GM21360 (cell line): ENCODE measurements around the gene PRDM16.

Source experiments
- ATAC-seq: cut with Tn5 transposase; IDR thresholded peaks from one replicate; pipeline ENCODE4 v1.9.1; 2021; ENCODE audit warnings: mild to moderate bottlenecking, moderate library complexity; ENCODE audit not compliant: unreplicated experiment

PRDM16 gene

DNA sequence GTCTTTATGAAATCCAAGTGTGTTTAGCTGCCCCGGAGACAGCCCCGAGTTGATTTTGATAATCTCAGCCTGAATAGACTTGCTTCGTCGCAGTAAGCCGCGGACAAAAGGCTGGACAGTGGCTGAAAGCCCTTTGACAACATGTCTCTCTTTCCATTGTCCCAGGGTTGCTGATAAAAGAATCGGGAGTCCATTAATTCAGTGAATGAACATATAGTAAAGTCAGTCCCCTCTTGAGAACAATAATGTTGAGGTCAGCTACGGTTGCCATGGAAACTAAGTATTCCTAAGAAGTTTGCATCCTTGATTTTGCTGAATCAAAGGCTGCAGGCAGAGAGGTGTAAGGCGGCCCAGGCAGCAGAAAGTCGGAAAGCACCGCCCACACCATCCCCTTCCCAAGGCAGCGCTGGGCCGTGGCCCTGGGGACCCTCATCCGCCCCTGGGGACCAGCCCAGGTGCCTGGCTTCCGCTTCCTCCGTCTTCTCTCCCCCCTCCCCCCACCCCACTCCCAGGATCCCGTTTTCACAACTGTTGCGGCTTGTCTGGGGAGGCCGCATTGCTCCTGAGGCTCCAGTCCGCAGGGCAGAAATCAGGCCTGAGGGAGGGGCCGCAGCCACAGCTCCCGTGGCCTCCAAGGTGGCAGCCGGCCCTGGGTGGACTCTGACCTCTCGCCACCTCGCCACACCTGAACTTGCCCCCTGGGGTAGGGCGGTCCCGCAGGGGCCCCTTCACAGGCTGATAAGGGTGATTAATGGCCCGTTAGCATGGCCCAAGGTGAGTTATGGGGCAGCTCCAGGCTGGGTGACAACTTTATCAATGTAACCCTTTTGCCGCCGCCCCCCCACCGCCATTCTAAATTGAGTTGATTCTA lies 180.9 kb downstream of the PRDM16 start:
- no peak for ATAC-seq

DNA sequence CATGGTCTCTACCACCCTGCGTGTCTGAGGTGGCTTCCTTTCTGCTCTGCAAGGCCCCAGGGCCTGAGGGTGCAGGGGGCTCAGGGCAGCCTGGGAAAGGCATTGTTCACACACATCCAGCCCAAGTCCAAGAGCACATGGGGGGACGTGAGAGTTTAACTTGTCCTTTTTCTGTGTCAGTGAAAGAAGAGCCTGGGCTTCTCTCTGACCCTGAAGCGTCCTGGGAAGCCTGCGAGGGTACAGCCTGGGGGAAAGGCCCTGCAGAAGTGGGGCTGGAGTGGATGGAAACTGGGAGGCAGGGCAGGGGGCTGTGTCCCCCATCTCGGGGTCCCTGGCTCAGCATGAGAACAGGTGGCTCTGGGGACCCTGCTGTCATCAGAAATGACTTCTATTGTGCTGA lies 181.6 kb downstream of the PRDM16 start:
- no peak for ATAC-seq

DNA sequence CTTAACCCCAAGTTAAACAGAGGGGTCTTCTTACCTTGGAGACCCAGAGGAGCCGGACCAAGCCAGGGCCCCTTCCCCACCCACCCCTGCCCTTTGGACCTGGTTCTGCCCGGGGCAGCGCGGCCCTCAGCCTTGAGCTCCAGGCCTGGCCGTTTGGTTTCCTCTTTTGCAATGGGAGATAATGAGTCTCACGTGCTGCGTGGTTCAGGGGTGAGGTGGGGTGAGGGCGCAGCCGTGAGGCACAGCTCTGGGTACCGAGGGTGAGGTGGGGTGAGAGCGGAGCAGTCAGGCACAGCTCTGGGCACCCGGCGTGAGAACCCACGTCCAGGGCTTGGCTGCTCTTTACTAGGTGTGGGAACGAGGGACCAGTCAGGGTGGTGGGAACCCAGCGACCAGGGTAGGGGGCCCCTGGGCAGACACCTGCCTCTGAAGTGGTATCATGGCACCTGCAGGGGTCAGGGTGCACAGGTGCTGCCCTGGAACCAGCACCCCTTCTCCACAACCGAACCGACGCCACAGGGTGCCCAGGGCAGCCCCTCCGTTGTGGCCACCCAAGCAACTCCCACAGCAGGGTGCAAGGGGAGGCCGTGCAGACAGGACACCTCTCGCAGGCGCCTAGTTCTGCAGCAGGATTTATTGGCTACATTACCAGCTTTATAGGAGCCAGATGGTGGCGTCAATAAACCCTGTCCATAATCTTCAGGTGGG lies 182.2 kb downstream of the PRDM16 start:
- no peak for ATAC-seq

DNA sequence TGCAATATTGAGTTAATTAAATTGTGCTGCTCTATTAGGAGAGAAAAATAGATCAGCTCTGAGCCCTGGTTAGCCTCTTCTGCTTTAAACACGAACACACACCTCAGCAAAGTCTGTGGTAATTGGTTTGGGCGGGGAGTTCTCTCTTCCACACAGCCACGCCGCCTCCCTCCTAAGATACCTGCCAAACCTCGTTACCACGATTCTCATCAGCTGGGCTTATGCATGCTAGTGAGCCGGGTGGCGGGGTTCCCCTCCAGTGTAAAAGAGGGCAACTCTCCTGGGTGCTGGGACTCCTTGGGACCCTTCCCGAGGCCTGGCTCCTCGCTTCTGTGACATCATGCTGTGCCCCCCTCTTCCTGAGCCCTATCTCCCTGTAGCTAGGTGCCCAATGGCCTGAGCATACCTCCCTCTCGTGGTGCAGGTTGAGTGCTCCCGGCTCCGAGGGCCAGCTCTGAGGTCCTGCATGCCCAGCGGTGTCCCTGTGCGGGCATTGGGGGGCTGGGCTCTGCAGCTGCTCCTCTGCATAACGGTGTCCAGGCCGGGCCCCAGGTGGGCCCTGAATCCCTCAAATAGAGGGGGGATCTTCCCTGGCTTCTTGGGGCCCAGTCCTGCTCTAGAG lies 182.9 kb downstream of the PRDM16 start:
- no peak for ATAC-seq

DNA sequence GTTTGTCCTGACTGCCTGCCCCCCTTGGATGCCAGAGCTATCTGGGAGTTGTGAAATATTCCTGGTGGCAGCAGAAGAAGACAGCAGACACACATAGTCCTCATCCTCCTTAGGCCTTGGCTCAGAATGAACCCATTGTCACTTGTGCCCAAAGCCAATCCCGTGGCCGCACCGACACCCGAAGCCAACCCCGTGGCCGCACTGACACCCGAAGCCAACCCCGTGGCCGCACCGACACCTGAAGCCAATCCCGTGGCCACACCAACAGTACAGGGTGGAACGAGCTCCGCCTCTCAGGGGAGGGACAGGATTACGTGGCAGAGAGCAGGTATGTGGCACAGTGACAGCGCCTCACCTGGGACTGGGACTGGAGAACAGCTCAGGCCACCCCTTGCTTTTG lies 186.7 kb downstream of the PRDM16 start:
- ATAC-seq: no peak

DNA sequence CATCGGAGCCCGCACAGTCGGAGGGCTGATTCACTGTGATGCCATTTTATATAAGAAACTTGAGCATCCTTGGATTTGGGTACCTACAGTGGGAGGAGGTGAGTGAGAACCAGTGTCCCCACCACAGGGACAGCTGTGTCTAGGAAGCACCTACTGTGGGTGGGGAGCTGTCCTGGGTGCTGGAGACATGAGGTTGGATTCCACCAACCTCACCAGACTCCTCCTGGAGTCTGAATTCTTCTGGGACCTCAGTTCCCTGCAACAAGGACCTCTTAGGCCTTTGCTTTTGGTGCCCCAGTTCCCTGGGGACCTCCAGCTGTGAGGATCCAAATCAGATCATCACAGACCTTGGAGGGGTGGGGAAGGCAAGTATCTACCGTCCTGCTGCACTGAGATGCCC lies 188.8 kb downstream of the PRDM16 start:
- ATAC-seq: no peak

DNA sequence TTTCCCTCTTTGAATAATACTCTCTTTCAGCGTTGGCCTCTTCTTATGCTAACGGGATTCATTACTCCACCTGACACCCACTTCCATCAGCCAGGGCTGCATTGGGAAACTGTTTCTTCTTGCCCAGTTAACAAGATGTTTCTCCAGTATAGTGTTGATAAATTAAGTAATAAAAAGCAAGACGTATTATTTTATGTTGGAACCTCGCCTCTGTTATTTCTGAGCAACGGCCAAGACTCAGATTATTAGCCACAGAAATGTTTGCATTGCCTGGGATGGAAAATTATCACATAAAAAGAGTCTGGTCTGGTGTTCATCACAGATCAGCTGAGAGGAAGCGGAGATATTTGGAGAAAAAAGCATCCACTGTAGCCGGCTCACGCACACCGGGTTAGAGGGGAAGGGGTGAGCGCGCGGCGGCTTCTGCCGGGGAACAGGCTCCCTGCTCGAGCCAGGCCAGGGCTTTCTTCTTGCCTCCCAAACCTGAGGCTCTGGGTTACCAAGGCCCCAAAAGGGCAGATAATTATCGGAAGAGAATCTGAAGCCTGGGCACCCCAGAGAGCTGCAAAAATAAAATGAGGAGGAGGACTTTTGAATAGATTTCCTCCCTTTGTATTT lies 189.5 kb downstream of the PRDM16 start:
- no peak for ATAC-seq

DNA sequence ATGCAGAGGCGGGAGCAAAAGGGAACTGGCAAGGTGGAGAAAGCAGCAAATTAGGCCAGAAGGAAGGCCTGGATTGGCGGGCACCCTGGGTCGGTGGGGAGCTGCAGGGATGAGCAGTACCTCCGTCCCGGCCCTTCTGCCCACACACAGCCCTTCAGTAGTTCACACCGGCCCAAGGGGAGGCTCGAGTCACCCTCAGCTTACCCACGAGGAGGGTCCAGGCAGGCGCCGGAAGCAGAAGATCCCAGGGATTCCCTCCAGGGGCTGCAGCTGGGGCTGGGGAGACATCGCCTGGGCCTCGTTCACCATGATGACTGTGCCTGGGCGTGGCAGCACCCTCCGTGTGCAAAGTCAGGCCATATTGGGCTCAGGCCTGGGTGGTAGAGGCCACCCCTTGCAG lies 190.0 kb downstream of the PRDM16 start:
- ATAC-seq: no peak

DNA sequence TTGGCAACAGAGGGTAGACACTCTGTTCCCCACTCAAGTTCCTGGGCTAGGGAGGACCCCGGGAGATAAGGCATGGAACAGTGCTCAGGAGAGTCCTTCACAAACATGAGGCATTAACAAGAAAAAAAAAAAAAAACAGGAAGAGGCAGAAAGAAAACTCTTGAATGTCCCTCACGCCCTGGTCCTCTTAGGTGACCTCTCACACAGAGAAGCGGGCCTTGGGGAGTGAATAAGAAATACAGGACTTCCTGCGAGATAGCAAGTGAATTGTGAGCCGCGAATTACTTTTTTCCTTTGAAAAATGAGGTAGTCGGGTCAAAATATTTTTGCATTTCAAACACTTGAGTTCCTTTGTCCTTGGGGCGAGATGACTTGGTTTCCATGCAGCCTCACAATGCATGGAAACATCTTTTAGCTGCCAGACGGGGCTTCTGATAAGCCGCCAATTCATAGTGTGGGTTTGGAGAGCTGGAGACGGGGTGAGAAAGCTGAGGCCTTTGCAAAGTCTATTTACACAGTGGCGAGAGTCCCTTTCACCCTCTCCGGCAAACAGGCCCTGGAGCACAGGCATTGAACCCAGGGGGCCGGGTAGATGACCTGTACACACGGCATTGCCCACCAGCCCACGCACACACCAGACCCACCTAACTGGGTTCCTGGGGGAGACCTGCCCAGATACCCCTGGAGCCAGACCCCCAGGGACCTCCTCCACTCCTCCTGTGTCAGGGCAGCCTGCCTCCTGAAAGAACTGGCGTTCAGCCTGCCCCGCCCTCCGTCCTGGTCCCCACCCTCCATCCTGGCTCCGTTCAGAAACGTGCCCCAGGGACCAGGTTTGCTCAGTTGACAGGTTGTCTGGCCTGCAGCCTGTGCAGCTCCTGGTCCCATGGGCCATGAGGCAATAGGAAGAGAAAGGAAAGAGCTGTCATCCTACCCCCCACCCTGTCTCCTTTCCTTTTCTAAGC lies 192.3 kb downstream of the PRDM16 start:
- ATAC-seq: no peak

DNA sequence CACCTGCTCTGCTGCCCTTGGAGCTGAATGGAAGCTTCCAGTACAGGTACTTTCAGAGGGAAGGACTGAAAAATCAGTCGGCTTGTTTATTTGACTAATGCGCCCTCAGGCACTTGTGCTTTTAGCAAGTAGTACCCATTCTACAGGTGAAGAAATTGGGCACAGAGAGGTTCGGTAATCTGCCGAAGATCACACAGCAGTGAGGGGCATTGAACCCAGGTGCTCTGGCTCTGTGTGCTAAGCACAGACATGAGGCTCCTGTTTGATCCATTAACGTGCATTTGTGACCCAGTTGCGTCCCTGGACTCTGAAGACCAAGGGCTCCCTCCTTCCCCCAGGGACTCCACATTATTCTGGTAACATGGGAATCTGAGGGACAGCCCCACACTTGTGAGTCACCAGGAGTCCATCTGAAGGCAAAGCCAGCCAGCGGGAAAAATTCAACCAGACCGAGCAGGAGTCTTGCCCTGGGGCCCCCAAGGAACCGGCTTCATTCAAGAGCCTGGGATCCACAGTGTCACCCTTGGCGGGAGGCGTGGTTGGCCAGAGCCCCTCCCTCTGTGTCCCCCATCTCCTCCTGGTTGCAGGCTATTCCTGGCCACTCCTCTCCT lies 193.1 kb downstream of the PRDM16 start:
- ATAC-seq: no peak

DNA sequence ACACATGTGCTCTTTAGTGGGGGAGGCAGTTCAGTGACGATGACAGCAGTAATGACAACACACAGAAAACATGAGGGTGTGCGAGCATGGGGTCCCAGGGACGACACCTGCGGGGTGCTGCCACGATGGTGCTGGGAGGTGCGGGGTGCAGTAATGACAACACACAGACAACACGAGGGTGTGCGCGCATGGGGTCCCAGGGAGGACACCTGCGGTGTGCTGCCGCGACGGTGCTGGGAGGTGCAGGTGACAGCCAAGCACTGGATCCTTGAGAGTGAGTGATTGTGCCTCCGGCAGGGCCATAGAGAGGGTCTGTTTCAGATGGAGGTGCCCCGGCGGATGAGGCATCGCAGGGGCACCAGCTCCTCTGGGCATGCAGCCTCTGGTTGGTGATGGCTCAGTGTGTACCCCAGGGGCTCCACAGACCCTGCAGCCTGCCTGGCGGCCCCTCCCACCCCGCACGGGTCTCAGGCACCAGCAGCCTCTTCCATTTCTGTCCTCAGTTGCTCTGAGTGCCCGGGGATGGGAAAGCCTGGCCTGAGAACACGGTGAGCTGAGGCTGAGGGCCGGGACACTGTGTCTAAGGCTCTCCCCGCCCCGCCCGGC lies 193.8 kb downstream of the PRDM16 start:
- no peak for ATAC-seq

DNA sequence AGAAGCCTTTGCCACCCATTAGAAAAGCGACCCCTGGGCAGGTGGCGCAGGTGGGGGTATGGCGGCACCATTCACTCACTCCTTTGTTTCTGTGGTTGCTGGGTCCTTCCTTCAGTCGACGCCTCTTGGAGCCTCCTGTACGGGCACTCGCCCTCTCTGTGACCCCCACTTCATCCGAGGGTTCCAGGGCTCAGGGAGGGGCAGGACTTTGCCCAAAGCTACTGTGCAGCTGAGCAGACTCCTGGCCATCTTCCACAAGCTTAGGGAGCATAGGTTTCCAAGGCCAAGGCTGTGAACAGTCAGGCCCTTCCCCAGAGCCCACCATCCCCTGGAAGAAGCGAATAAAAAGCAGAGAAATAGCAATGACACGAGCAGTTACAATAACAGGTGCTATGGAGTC lies 194.8 kb downstream of the PRDM16 start:
- ATAC-seq: no peak

DNA sequence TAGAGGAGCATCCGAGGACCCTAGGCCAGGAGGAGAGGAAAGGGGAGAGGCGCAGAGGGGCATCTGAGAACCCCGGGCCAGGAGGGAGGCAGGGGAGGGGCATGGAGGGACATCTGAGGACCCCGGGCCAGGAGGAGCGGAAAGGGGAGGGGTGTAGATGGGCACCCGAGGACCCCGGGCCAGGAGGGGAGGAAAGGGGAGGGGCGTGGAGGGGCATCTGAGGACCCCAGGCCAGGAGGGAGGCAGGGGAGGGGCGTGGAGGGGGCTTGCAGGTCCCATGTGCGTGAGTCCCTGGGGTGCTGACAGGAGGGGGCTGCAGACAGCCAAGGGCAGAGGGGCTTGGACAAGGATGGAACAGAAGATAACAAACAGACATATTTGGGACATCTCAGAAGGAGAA lies 195.5 kb downstream of the PRDM16 start:
- no peak for ATAC-seq

DNA sequence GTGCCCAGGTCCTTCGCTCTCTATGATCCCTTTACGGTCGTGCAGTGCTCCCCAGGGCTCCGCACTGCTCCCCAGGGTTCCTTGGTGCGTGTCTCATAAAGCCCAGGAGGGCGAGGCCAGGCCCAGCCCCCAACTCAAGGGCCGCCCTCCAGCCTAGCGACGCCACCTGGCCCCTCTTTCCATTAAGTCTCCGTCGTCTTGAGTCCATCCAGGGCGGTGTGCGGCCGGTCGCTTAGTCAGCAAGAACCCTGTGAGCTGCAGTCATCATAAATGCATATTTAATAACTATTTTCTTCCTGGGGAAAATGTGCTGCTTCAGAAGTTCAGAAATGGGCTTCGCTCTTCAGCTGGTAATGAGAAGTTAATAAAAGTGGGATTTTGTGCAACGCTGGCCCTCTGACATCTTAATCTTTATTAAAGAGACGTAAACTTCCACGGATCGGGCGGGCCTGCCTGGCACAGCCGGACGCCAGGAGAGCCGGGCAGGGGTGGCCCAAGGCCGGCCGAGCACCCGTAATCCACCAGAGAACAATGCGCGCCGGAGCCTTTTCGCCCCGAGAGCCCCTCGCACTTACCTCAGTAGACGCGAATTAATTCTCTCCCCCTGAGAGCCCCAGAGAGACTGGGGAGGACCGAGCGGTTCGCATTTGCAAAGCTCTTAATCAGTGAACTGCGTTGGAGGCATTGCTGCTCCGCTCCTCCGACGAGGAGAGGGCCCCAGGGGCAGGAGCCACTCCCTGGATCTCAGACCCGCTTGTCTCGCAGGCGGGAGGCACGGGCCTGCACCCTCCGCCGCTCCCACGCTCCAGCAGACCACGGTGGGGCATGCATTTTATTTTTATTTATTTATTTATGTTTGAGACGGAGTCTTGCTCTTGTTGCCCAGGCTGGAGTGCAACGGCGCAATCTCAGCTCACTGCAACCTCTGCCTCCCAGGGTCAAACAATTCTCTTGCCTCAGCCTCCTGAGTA lies 197.1 kb downstream of the PRDM16 start:
- ATAC-seq: no peak

DNA sequence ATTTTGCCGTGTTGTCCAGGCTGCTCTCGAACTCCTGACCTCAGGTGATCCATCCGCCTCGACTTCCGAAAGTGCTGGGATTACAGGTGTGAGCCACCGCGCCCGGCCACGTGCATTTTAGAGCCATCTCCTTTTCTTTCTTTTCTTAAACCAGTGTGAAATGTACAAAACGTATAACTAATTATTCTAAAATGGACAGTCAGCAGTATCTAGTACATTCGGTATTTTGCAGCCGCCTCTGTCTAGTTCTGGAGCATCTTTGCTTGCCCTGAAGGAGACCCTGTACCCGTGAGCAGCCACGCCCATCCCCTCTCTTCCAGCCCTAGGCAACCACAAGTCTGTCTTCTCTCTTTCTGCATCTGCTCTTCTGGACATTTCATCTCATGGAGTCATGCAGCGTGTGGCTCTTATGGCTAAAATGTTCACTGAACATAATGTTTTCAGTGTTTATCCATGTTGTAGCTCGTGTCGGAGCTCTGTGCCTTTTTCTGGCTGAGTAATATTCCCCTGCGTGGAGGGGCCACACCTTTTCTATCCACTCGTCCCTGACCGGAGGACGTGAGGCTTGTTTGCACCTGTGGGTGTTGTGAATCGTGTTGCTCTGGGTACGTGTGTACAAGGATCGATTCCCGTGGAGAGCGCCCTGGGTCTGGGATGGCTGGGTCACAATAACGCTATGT lies 198.0 kb downstream of the PRDM16 start:
- no peak for ATAC-seq

DNA sequence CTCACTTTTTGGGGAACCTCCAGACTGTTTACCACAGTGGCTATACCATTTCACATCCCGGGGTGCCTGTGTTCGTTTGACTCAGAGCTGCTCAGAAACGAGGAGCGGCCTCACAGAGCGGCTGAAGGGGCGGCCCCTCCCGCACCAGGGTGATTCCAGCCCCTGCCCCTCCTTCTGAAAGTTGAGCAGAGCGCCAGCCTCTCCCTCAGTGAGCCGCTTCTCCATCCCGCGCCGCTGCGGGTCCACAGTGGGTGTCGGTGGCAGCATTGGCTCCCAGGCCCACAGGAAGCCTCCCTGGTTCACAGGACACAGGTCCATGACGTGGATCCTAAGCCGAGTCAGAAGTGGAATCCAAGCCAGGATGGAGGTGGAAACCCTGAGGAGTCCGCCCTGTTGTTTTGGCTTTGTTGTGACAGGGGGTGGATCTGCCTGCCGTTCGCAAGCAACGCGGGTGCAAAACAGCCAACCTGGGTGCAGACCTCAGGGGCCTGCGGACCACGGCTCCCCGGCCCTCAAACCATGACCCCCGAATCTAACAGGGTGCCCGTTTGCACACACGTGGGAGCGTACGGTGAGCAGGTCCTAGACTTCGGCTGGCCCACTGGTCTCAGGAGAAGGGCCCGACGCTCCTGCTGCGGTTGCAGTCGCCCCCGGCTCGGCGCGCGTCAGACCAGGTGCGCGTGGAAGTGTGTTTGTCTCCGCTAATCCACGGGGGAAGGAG lies 198.7 kb downstream of the PRDM16 start:
- no peak for ATAC-seq

DNA sequence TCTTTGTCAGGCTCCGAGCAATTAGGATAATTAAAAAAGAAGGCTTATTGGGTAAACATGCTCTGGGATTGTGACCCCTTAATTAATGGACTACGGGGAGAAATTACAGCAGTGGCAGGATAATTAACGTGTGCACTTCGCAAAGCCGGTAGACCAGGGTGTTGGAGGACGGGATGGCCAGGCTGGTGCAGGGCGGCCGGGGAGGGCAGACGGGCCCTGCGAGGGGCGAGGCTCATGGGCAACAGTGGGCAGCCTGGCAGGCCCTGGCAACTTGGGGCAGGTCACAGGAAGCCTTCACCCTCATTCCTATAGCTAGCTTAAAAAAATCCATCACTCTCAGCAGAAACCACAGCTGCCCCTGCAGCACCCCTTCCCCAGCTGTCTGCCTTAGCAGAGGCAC lies 199.3 kb downstream of the PRDM16 start:
- ATAC-seq: no peak
